ENCODE data around the gene GRIN2C.

The GRIN2C gene

DNA sequence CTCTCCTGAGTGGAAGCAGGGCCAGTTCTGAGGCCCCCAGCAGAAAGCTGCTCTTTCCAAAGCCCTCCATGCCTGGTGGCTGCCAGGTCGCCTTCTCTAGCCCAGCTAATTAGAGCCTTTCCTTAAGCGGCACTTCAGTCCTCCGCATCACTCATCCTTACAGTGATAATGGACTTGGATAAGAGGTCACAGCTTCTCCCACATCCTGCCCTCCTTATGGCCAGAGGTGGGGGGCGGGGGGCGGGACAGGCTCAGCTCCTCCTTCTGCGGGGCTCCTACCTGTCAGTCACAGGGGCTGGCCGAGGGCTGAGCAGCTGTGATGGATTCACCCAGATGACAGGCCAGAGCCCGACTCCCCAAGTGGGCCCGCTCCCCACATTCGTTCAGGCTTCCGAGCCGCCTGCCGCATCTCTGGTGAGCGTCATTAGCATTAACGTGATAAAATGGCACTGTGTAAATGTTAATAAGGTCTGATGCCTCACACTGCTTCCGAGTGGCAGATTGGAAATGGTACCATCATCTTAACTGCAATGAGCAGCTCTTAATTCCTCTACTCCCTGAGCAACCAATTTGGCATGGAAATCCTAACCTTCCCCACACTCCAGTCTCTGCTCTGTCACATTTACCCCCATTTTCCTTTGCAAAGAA is 41.3 kb downstream of the GRIN2C start:
- no peak for DNase-seq

- DNase-seq: no peak
These were observed 42.6 kb downstream of the GRIN2C start for GRCh38 chr17:74816905-74817620.

GRCh38 chr17:74815550-74816370 is 43.9 kb downstream of the GRIN2C start:
- no peak for DNase-seq

GRCh38 chr17:74815067-74815466 is 44.6 kb downstream of the GRIN2C start:
- no peak for DNase-seq

- DNase-seq: no peak
These were observed 45.2 kb downstream of the GRIN2C start for GRCh38 chr17:74814453-74814852.

DNA sequence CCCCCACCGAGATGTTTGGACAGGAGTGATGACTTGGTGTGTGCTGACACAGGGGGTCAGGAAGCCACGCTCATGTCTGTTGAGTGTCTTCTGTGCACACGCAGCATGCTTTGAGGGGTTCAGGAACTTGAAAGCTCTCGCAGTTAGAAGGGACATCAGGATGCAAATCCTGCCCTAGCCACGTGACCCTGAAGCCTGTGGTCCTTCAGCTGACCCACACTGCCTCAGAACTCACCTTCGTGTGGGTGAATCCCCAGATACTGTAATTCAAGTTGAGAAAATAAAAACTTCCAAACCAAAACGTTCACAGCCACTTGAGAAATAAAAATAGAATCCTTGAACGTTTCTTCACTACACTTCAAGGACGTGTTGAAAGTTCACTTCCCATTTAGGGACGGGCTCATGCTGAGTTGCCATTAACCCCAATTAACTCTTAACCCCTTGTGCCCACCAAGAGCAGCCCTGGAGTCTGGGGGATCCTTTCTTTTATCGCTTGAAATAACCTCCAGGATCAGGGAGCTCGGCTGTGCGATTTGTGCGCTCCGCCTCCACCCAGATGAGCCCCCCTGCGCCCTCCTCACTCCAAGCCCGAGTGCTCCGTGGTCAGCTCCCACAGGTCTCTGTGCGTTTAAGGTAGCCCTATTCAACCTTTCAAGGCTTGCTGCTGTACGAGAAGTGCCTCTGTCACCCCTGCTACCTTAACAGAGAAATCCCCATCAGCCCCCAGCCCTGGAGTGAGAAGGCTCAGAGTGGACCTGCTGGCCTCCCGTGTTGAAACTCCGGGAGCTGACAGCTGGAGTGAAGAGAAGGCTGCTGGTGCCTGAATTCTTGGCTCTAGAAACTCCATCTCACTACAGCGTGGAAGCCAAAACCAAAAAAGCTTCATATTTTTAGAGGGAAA is 47.3 kb downstream of the GRIN2C start:
- DNase-seq: no peak

GRCh38 chr17:74810699-74811485 is 48.8 kb downstream of the GRIN2C start:
- DNase-seq: no peak

- DNase-seq: peak; percentile 37
These were observed 50.8 kb downstream of the GRIN2C start for GRCh38 chr17:74808714-74809430.

DNA sequence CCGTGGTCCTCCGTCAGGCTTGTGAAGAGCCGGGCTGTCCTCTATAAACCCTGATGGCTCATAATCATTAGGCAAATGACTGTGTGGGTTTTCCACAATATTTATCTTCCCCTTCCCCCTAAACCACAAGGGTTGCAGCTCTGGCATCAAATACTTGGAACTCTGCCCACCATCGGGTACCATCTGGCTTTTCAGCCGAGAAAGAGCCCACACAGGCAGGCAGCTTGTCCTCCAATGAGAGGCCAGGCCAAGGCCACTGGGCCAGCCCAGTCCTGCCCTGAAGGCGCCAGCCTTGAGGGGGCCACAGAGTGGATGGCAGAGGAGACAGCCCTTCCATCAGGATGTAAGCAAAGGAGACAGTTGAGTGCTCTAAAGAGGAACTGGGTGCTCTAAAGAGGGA is 51.8 kb downstream of the GRIN2C start:
- no peak for DNase-seq

DNA sequence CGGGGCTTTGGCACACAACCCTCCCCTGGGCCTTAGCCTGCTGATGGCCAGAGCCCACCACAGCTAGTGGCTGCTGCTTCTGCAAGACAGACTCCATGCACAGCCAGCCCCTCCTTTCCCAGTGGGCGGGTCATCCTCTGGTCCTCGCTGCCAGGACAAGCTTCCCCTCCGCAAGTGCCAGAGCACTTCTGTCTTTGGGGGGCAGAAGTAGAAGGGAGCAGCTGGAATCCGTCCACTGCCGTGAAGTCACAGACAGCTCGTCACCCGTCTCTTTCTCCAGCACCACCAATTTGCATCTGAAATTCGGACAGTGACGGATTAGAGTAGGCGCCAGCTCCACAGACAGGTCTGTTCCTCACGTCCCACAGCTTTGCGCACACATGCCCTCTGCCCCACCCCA is 52.2 kb downstream of the GRIN2C start:
- no peak for DNase-seq

DNA sequence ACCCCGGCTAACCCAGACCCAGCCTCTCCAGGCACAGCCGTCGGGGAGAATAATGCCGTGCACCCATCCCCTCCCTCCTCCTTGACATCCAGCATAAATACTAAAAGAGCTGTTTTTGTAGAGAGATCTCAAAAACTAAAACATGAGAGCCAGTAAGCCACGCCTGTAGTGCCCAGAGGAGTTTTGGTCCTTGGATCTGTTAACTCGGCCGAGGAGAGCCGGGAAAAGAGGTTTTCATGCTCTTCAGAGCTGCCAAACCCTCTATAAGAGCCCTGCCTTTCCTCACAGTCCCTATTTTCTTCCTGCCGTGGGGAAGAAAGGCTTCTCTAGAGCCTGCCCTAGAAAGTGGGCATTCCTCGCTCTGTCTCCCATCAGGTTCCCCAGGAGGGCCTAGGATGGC is 53.4 kb downstream of the GRIN2C start:
- DNase-seq: no peak

DNA sequence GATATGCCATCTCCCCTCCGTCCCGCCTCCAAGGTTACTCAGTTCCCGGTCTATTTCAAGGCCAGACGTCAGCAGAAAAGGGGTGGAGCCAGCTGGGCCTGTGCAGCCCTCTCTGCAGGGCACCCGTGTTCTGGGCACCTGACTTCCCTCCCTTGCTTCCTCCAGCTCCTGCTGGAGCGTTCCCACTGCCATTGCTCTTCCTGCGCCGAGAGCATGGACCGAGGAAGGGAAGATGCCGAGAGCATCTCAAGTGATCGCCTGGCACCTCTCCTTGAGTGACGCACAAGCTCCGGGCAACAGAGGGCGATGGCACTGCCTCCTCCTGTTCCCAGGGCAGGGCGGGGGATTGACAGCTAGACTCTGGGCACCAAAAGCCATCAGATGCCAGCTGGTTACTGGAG is 54.1 kb downstream of the GRIN2C start:
- no peak for DNase-seq

DNA sequence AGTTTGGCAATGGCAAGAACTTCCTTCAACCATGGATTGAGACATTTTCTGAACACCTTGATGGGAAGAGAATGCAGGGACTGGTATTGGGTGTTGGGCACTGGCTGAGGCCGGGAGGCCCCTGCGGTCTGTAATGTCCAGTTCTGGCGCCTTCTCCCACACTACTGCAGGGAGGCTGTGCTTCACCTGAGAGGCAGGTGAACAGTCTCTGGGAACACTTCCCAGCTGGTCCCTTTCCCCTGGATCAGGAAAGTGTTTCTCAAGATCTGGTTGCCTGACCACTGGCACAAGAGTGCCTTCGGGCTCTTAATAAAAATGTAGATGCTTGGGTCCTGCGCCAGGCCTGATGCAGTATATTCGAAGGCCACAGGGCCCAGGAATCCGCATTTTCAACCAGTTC is 55.0 kb downstream of the GRIN2C start:
- no peak for DNase-seq

DNA sequence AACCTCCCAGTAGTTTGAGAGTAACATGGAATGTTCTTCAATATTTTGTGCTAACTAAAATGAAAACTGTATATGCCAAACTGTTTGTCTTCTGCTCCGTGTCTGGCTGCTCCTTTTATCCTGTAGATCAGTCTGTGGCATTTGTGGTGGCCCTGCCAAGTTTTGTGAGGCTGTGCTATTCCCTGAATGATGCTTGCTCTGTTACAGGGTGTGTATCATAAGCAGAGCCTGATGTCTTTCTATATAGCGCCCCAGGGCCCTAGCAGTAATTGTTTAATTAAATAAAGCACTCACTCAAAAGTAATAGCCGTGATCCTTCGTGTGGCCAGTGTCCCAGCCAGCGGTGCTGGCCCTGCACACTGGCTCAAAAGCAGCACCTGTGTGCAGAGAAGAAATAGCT is 55.7 kb downstream of the GRIN2C start:
- DNase-seq: no peak

GRCh38 chr17:74803388-74803930 is 56.2 kb downstream of the GRIN2C start:
- no peak for DNase-seq

DNA sequence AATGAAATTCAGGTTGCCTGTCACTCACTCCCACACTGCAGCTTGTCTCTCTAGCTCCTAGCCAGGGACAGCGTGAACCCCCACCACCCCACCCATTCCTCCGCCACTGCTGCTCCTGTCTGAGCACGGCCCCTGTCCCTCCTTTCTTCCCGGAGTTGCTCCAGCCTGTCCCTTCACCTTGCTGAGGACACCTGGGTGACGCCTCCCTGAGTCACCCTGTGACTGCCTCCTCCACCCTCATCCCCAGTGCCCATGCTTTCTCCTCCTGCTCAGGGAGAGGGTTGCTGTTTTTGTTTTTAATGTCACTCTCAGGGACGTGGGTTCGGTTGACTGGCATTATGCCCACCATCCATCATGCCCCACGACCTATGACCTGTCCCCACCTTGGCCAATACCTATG is 57.8 kb downstream of the GRIN2C start:
- no peak for DNase-seq

DNA sequence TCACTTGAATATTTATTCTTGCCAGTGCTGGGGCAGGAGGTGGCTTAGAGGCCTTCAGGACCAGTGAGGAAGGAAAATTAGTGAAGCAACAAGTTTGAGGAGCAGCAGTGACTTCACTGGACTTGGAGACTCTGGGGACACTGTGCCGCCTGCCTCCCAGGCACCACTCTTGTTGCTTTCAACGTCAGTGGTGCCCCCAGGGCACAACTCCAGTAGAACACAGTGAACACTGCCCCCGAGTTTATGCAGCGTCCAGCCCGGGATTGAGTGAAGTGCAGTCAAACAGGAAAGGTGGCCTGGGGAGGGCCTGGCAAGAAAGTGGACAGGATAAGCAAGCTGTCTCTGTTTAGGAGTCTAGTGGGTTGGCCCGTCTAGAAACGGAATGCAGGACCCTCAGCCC is 59.2 kb downstream of the GRIN2C start:
- no peak for DNase-seq

GRCh38 chr17:74799097-74799496 is 60.6 kb downstream of the GRIN2C start:
- no peak for DNase-seq

GRCh38 chr17:74798239-74798707 is 61.4 kb downstream of the GRIN2C start:
- DNase-seq: no peak

- DNase-seq: no peak
These were observed 61.9 kb downstream of the GRIN2C start for GRCh38 chr17:74797824-74798223.

DNA sequence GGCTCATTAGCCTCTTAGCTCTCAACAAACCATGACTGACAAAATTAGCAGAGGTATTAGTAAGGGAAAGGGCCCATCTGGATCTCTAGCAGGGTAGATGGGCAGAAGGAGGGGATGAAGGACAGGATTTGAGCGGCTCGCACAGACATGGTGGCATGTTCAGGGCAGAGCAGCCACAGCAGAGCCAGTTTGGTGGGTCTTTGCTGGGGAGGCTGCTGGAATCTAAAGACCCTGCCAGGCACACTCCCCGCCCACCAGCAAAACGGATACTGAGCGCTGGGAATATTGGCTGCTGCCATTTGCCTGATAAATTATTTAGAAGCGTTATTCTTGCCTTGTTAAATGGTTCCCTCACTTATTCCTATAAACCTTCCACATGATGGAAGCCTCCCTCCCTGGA is 62.8 kb downstream of the GRIN2C start:
- no peak for DNase-seq
